GM18511 (cell line): ENCODE data around the gene AAK1.

Experiments
- ATAC-seq: cut with Tn5 transposase; IDR thresholded peaks from one replicate; pipeline ENCODE4 v1.9.1; 2021; ENCODE audit warnings: mild to moderate bottlenecking, moderate library complexity; ENCODE audit not compliant: unreplicated experiment

Gene AAK1

DNA sequence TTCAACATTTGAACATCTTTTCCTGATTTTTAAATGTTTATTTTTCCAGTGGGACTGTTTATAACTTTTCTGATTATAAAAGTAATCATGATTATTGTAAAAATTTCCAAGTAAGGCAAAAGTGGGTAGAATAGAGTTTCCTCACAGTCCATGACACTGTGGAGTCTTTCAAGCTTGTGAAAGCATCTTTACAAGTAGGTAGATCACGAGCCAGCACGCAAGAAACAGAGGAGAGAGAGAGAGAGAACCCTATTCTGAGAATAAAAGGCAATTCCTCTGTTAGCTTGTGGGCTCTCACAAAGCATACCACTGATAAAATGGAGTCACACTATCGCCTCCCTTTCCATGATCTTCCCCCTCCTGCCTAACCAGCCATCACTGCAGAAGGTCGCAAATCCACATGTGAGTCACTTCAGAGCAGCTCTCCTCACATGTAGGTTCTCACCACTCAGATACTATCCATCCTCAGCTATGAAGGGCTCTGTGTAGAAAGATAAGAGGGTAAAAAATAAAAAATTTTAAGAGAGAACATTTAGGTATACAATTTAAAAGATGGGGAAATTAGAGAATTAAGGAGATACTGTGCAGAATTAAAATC, 40.3 kb downstream of the AAK1 start:
- no peak for ATAC-seq

DNA sequence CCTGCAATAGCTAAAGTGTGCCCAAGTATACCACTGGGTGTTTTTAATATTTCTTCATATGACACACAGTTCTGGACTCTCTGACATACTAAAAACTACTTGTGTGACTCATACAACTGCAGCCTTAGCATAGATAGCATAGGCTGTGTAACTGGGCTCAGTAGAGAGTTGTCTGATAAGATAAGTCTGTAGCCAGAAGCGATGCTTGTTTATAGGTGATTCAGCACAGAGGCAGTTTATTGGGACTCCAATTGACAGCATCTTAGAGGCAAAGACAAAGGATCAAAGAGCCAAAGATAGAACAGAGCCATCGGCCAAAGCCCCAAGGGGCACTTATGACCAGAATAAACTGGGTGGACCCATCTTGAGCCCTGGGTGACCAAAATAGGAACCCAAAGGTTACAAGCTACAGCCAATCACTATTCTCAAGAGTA, 42.3 kb downstream of the AAK1 start:
- no peak for ATAC-seq

DNA sequence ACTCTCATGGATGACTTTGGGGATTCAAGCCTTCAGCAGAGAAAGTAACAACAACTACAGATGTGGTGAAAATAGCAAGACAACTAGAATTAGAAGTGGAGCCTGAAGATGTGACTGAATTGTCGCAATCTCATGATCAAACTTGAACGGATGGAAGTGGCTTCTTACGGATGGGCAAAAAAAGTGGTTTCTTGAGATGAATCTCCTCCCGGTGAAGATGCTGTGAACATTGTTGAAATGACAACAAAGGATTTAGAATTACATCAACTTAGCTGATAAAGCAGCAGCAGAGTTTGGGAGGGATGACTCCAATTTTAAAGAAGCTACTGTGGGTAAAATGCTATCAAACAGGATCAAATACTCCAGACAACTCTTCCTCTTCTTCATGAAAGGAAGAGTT, 43.1 kb downstream of the AAK1 start:
- ATAC-seq, result no peak

DNA sequence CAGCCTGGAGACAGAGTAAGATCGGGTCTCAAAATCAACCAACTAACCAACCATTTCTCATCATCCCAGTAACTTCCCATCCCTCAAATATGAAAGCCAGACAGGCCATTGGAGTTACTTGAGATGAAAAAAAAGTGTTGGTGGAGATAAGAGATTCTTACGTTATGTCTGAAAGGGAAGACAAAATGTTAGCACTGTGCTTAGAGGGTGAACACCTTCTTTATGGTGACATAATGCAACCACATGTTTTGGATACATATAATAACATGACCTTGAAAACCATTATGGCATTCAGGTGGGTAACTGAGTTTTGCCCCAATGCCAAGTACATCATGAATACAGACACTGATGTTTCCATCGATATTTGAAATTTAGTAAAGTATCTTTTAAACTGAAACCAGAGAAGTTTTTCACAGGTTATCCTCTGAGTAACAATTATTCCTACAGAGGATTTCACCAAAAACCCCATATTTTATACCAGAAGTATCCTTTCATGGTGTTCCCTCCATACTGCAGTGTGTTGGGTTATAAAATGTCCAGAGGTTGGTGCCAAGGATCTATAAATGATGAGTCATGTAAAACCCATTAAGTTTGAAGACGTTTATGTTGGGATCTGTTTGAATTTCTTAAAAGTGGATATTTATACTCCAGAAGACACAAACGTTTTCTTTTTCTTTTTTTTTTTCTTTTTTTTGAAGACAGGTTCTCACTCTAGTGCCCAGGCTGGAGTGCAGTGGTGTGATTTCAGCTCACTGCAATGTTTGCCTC, 45.5 kb downstream of the AAK1 start:
- peak; percentile 13 for ATAC-seq

DNA sequence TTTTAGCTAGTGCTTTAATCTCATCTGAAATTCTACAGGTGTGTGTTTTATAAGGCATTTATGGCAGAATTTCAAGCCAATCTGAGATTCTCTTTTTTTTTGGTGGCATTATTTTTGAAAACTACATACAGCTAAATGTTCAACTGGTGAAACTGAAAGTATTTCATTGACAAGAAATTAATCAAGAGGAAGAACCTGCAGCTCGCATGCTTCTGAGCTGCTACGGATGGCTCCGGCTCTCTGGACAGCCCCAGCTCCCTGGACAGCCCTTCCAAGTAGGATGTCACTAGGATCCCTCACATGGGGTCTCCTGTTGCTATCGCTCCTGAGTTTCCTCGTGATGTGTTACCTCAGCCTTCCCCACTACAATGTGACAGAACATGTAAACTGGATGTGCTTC, 46.4 kb downstream of the AAK1 start:
- ATAC-seq, result peak; percentile 74

DNA sequence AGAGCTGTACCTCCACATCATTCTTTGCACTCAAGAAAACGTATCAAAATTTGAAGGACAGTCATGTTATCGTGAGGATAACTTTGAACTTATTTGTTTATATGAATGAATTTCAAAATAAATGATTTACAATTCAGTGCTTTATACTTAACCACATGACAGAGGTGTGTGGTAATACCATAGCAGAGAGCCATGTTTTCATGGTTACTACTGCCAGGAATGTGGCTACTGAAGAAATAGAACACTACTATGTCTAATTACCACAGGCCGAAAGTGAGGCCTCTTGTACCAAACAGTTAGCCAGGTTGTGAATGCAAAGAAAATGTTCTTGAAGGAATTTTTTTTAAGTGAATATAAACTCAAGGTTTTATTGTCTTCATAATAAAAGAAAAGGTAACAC, 49.2 kb downstream of the AAK1 start:
- no peak for ATAC-seq

DNA sequence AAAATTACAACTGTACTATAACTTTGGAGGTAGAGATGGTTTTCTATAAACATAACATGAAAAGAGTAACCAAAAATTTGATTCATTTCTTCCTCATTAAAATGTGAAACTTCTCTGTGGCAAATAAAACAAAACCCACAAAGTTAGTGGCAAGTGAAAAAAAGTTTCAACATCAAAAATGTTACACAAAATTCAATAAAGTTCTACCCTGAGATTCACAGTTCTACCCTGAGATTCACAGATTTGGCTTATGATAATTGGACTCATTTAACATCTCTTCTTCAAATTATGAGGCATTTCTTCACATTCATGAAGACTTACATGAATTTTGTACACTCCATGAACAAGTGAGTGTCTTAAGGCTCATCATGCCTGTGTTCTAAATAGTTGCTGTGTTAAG, 51.0 kb downstream of the AAK1 start:
- no peak for ATAC-seq

DNA sequence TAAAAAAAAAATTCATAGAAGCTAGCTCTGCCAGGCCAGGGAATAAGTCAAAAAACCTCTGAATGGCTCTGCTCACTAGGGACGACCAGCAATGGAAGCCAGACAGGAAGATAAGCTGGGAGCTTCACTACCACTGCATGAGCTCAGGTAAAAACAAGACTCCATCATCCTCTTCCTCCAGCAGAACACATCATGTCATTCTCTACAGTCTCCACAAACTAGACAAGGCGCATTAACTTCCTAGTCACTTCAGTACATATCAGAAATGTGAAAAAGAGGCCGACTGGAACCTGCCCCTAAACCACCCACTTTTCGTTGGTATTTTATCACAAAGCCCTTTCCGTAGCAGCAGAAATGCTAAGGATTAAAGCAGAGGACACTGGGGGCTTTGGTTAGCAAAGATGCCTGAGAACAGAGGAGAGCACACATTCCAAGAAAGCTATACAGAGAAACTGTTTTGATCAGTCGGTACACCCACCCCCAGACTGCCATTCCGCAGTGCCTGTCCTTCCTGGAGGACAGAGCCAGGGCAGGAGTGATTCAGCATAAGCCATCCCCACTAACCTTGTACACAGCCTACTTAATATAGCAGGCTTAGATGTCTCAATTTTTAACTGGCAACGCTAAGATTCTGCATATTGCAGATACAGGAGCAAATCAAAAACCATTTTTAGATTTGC, 53.4 kb downstream of the AAK1 start:
- ATAC-seq, result no peak

DNA sequence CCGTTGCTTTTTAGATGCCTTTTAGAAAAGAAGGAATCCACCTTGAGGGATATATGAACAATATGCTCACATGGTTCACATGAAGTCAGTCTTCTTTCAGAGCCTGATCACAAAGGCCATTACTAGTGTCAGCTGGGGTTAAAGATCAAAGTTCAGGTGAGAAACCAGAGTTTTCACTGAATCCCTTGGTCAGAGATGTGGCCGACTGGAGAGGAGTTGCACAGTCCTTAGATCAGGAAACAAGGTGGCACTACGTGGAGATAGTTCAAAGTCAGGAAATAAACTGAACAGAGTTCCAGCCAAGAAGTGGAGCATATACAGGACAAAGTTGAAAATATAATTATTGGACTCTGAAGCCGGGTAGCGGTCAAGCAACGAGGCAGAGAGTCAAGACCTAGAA, 54.6 kb downstream of the AAK1 start:
- ATAC-seq, result no peak

DNA sequence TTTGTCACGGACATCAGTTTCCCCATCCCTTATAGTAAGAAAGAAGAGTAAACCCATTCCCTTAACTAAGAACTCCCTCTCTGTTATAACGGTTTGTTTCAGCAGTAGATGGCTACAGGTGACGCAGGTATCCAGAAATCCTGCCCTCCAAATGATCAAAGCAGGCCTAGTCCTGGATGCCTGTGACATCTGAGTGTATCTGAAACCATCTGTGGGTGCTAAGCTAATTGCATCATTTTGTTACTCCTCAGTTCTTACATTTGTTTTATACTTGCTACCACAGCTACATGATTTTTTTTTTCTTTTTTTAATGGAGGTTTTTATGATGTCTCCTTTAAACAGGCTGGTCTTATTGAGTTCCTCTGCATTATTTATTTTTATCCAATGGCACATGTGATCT, 55.1 kb downstream of the AAK1 start:
- ATAC-seq, result no peak

DNA sequence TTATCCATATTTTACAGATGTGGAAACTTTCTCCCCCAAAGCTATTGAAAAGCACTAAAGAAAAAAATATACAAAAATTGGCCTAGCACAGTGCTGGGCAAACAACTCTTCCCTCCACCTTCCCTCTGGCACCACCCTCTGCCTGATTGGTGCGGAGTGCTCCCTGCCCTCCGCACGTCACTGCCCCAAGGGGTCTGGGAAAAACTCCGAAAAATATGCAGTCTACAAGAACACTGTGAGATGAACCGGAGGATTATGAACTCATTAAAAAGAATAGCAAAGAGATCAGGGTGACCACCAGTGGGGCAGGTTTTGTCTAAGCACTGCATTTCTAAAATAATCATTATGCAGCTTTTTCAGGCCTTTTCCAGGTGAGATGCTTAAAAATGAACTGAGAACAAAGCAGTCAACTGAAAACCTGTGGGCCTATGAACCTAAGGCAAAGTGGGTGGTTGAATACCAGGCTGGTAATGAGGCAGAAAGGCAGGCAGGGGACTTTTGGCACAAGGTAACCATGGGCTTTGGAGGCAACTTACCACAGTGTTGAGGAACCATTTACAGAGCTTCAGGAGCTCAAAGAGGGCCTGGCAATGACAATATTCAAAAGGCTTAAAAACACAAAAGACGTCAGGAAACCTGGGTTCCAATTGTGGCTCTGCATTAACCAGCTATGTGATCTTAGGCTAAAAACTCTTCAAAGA, 57.5 kb downstream of the AAK1 start:
- ATAC-seq, result no peak

DNA sequence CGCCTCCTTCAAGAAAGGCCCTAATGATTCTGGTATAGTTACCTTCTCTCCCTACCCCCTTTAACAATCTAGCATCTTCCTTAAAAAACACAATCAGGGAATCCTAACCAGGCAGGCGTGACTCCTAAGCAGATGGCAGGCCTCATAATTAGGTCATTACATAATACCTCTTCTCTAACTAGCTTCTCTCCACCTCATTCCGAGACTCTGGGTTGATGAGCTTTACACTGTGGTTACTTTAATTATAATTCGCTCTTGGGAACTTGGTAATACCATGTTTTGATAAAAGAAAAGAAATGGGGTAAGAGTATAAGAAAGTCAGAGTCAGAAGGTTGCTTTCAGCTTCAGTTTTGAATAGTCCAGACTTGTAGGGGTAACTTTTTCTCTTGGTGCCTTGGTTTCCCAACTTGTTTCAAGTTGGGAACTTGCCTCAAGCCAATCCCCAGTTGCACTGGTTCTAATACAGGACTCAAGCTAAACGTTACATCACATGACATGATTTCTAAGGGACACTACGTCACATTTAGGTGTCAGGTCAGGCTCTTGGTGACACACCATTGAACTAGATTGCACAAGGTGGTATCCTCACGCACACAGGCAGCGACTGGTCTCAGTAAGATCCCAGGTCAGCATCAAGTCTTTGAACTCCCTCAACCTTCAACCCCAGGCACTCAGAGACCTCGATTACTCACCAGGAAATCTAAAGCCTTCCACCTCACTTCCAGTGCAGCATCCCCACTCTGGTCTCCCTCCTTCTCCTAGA, 59.2 kb downstream of the AAK1 start:
- ATAC-seq, result no peak

DNA sequence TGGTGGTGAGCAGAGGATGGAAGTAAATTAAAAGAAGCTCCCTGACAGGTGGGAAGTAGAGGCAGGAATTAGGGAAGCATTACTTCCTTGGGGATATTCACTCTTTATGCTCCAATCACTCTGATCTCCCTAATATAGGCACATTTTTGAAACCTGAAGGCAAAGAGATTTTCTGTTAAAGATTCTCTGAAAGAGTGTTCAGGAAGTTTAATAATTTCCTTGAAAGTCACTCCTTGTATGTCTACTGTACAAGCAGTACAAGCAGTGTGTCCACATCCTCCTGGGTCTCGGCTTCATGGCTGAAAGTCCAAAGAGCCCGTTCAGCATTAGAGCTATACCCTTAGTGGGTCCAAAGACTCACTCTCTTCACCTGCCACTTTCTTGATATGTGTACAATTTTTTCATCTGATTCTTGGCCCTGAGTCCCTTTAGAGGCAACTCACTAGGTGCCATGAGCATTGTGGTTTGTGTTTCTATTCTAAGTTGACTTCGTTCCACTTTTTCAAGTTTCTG, 60.2 kb downstream of the AAK1 start:
- no peak for ATAC-seq

DNA sequence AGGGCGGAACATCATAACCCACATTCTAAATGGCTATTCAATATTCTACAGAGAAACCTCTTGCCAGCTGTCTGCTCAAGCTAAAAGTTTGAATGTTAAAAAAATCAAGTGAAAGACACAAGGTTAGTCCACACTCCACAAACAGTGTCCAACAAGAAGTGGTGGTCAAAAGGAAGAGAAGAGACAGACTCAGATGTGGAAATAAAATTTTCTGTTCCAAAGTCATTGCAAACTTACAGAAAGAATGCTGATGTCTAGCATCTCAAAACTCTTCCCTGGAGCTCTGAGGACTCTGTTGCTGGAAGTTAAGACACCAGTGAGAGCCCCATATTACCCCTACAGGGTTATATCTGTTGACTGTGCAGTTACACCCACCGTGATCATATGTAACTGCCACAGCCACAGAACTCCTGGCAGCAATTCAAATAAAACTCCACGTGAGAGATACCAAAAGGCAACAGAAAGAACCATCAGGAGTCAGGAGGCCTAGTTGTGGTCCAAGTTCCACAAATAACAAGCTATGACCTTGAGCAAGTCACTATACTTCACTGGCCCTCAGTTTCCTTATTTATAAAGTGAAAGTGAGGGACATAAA, 60.9 kb downstream of the AAK1 start:
- peak; percentile 40 for ATAC-seq

DNA sequence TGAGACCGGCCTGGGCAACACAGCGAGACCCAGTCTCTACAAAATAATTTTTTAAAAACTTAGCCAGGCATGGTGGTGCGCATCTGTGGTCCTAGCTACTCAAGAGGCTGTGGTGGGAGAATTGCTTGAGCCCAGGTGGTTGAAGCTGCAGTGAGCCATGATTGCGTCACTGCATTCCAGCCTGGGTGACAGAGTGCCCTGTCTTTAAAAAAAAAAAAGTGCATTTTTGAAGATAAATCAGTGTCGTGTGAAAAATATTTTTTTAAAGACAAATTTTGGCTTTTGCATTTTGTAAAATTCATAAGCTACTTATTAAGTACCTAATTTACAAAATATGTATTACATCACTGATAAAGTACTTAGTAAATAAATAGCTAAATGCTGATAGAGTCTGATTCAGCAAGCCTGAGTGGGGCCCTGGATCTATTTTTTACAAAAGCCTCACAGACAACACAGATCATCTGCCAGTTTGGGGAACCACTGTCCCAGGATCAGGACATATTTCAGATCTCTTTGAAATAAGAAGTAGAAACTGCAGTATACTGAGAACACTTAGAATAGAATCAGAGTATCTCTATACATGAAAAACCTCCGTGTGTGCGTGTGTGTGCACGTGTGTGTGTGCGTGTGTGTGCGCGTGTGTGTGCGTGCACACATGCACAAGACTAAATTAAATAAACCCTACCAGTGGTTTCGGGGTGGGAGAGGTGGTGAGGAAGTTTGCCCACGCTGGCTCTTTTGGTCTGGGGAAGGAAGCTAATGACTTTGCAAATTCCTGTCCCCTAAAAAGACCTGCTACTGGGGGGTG, 61.6 kb downstream of the AAK1 start:
- peak; percentile 41 for ATAC-seq

DNA sequence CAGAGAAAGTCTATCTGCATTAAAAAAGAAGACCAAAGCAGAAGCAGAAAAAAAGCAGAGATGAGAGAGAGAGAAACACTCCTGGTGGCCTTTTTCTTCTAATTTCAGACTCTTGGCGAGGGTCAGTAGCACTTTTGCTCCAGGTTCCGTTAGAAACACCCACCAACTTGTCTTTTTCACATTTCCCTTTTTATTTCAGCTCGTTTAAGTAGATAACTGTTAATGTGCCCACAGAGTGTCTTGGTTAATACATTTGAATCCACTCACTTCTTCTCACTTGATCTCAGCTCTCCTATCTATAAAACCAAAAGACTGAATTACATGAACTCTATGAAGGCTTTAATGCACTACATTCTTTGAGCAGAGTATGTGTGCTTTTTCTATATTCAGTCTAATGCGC, 63.1 kb downstream of the AAK1 start:
- no peak for ATAC-seq

DNA sequence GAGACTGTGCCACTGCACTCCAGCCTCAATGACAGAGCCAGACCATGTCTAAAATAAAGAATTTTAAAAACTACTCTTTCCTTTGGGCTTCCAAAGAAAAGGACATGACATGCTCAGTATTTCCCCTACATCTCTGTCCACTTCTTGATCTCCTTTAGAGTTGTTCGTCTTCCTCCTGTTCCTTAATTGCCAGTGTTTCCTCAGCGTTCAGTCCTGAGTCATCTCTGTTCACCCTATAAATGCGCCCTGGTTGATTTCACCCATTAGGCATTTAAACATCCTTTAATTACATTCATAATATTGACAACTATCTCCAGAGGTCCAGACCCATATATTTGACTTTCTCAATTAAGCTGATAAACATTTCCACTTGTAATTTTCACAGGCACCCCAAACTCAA, 64.0 kb downstream of the AAK1 start:
- no peak for ATAC-seq

DNA sequence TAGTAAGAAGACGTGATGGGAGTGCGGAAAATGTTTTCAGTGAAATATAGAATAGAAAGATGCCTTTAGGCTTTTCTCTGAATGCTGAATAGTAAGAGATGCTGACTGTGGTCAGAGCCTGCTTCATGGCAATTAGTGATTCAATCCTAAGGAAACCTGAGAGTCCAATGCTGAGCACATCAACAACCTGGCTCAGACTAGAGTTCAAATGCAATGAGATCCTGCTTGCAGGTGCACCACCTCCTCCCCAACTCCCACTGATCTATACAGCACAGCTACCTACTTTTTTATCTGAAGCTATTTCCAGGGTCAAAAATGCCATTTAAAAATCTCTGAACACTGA, 65.4 kb downstream of the AAK1 start:
- ATAC-seq, result no peak

DNA sequence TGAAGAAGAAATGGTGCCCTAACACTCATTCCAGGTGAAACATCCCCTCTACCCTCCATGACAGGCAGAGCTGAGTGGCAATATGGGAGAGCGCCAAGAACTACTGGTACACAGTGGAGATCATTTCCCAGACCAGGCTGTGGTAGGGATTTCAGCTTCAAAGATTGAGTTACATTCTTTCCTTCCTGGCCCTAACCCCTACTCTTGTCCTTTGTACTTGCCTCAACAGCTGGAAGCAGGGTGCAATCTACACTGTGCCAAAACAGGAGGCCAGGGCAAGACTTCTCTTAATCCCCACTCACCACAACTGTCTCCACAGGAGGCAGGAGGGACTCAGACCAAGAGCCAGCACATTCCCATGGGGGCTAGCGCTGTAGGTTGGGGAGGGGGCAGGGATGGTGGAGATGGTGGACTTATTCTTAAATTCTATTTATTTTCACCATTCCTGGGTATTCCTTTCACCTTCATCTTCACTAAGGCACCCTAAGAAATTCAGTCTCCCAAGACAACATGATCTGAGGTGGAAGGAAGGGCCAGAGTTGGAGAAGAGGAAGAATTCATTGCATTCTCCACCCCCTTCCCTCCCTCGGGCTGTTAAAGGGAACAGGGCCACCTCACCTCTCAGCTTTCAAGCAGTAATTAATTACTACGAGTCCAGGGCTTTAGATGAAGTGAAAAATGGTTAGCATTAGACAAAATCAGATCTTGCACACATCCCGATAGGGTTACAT, 65.9 kb downstream of the AAK1 start:
- ATAC-seq, result no peak
